A549 (cell line): ENCODE results near the gene VTA1. TPM values are rescaled to one million over a fixed set of nuclear protein-coding genes. Genes with fewer than 3 reads are reported as not detected.

Experiments used
- ATAC-seq, 2 experiments: fragments of 200-7000 bp in 1 of 2; fragments of >200 bp in 1 of 2; cut with Nextera tagmentation in 1 of 2; cut with Tn5 transposase in 1 of 2; 3 replicates each; pipeline versions ENCODE4 v1.8.0 to v1.9.1; 2018 to 2020; ENCODE audit warnings: mild to moderate bottlenecking in 1 of 2, moderate library complexity in 1 of 2
- CTCF ChIA-PET: fragments of 300-600 bp; sonication (Branson Sonifier 250); formaldehyde crosslinking; extraction: SDS; loops from one replicate; lab custom pipeline; 2021; ENCODE audit warnings: antibody characterized with exemption, inconsistent platforms; lab: Yijun Ruan, JAX
- POLR2A ChIA-PET: fragments of 350-600 bp; formaldehyde crosslinking; extraction: SDS; loops from one replicate; lab custom pipeline; 2021; ENCODE audit warnings: antibody characterized with exemption, inconsistent platforms; lab: Yijun Ruan, JAX
- DNase-seq, 2 experiments: peaks; one replicate each; pipeline versions ENCODE4 v3.0.0 to v3.0.0-alpha.2; 2011 to 2016; ENCODE audit warnings: low read depth in 1 of 2, low spot score in 1 of 2
- FAIRE-seq: peaks from 2 replicates; lab custom pipeline; 2011; peaks lifted over from hg19 to GRCh38; lab: Jason Lieb, UNC
- H3K27ac ChIP-seq, 2 experiments: fragments of >200 bp; sonication (Bioruptor Twin); formaldehyde crosslinking; 3 replicates each; pipeline ENCODE4 v1.5.1; 2016 to 2017
- H3K4me1 ChIP-seq: fragments of >200 bp; sonication (Bioruptor Twin); formaldehyde crosslinking; 3 replicates; pipeline ENCODE4 v1.6.1; 2016
- H3K4me2 ChIP-seq: fragments of >200 bp; sonication (Bioruptor Twin); formaldehyde crosslinking; 3 replicates; pipeline ENCODE4 v1.6.1; 2016
- H3K4me3 ChIP-seq: fragments of >200 bp; sonication (Bioruptor Twin); formaldehyde crosslinking; 3 replicates; pipeline ENCODE4 v1.5.1; 2016
- H3K9me3 ChIP-seq: fragments of >200 bp; sonication (Bioruptor Twin); formaldehyde crosslinking; 3 replicates; pipeline ENCODE4 v1.6.1; 2016
- BHLHE40 ChIP-seq: IDR thresholded peaks from 2 replicates; pipeline ENCODE4 v1.6.1; 2012; ENCODE audit warnings: low read depth, low read length, inconsistent platforms
- CEBPB ChIP-seq, 2 experiments: fragments of >200 bp in 1 of 2; sonication (Bioruptor Twin) in 1 of 2; formaldehyde crosslinking in 1 of 2; IDR thresholded peaks; 2 replicates each; pipeline ENCODE4 v1.6.1; 2012 to 2016
- CHD2 ChIP-seq: fragments of 150-350 bp; IDR thresholded peaks from 2 replicates; pipeline ENCODE4 v1.6.1; 2014; ENCODE audit warnings: low read length; ENCODE audit not compliant: partially characterized antibody
- CHD4 ChIP-seq: fragments of 200-600 bp; sonication (generic); IDR thresholded peaks from 2 replicates; pipeline ENCODE4 v1.6.1; 2016; ENCODE audit warnings: antibody characterized with exemption, mild to moderate bottlenecking, borderline replicate concordance
- E2F6 ChIP-seq: IDR thresholded peaks from 2 replicates; pipeline ENCODE4 v1.6.1; 2012; ENCODE audit warnings: low read depth, borderline replicate concordance
- EHF ChIP-seq: fragments of 250-450 bp; sonication (Bioruptor Pico); IDR thresholded peaks from 2 replicates; pipeline ENCODE4 v1.5.0; 2020; ENCODE audit warnings: mild to moderate bottlenecking
- FOSL2 ChIP-seq, 2 experiments: fragments of 450-650 bp in 1 of 2; fragments of >200 bp in 1 of 2; sonication (Bioruptor Twin) in 1 of 2; formaldehyde crosslinking; IDR thresholded peaks; 2 replicates each; pipeline versions ENCODE4 v1.5.0 to v1.6.1; 2016 to 2020; ENCODE audit warnings: mild to moderate bottlenecking in 1 of 2, moderate library complexity in 1 of 2
- FOXS1 ChIP-seq: fragments of 250-450 bp; sonication (Bioruptor Pico); IDR thresholded peaks from 2 replicates; pipeline ENCODE4 v1.5.0; 2020; ENCODE audit warnings: mild to moderate bottlenecking, moderate library complexity
- GATA3 ChIP-seq: IDR thresholded peaks from 2 replicates; pipeline ENCODE4 v1.6.1; 2012; ENCODE audit warnings: borderline replicate concordance
- HDAC2 ChIP-seq: fragments of 200-600 bp; sonication (generic); IDR thresholded peaks from 2 replicates; pipeline ENCODE4 v1.6.1; 2016
- HOXB5 ChIP-seq: fragments of 250-450 bp; sonication (Bioruptor Pico); IDR thresholded peaks from 2 replicates; pipeline ENCODE4 v1.5.0; 2020; ENCODE audit warnings: mild to moderate bottlenecking, moderate library complexity
- JUN ChIP-seq, 2 experiments: fragments of >200 bp; sonication (Bioruptor Twin); formaldehyde crosslinking; IDR thresholded peaks; 2 replicates in 1 of 2; 3 replicates in 1 of 2; pipeline ENCODE4 v1.6.1; 2016 to 2017
- KDM1A ChIP-seq: fragments of 200-600 bp; sonication (generic); IDR thresholded peaks from 2 replicates; pipeline ENCODE4 v1.6.1; 2016; ENCODE audit warnings: low read depth, mild to moderate bottlenecking
- MYC ChIP-seq: IDR thresholded peaks from 2 replicates; pipeline ENCODE4 v1.6.1; 2012; ENCODE audit warnings: mild to moderate bottlenecking, inconsistent platforms, low read length, improper control_type of control experiment, borderline replicate concordance
- NPAS2 ChIP-seq: fragments of 250-450 bp; sonication (Bioruptor Pico); IDR thresholded peaks from 2 replicates; pipeline ENCODE4 v1.8.0; 2022; ENCODE audit warnings: mild to moderate bottlenecking, moderate library complexity, borderline replicate concordance
- NR3C1 ChIP-seq: fragments of >200 bp; sonication (Bioruptor Twin); formaldehyde crosslinking; IDR thresholded peaks from 3 replicates; pipeline ENCODE4 v1.6.1; 2017
- POLR2AphosphoS2 ChIP-seq: conservative IDR thresholded peaks from 2 replicates; pipeline ENCODE4 v1.6.1; 2012; ENCODE audit warnings: low read length, improper control_type of control experiment, inconsistent platforms
- RAD21 ChIP-seq, 2 experiments: fragments of >200 bp in 1 of 2; sonication (Bioruptor Twin) in 1 of 2; formaldehyde crosslinking in 1 of 2; IDR thresholded peaks in 1 of 2; conservative IDR thresholded peaks in 1 of 2; 2 replicates in 1 of 2; 3 replicates in 1 of 2; pipeline ENCODE4 v1.6.1; 2012 to 2018; ENCODE audit warnings: inconsistent platforms in 1 of 2
- RARB ChIP-seq: fragments of 250-450 bp; sonication (Bioruptor Pico); IDR thresholded peaks from 2 replicates; pipeline ENCODE4 v1.8.0; 2021; ENCODE audit warnings: mild to moderate bottlenecking, moderate library complexity
- RCOR1 ChIP-seq: fragments of 150-350 bp; IDR thresholded peaks from 2 replicates; pipeline ENCODE4 v1.6.1; 2014; ENCODE audit warnings: antibody characterized with exemption, low read length, low read depth
- RFX5 ChIP-seq: fragments of 450-650 bp; IDR thresholded peaks from 2 replicates; pipeline ENCODE4 v1.7.1; 2014; ENCODE audit warnings: antibody characterized with exemption, mild to moderate bottlenecking, moderate library complexity
- TP53 ChIP-seq: fragments of 250-450 bp; sonication (Bioruptor Pico); IDR thresholded peaks from 2 replicates; pipeline ENCODE4 v1.5.0; 2021; ENCODE audit warnings: mild to moderate bottlenecking, moderate library complexity
- ZC3H11A ChIP-seq: fragments of 450-650 bp; IDR thresholded peaks from 2 replicates; pipeline ENCODE4 v1.6.1; 2014; ENCODE audit warnings: antibody characterized with exemption, mild to moderate bottlenecking
- ZFP36 ChIP-seq: fragments of 450-650 bp; IDR thresholded peaks from 2 replicates; pipeline ENCODE4 v1.6.1; 2014; ENCODE audit warnings: borderline replicate concordance; ENCODE audit not compliant: partially characterized antibody
- WGBS: methylation state at CpG from one replicate; pipeline ENCODE4 v1.1.6; 2017; ENCODE audit errors: missing lambda C conversion rate; 5-methylcytosine and 5-hydroxymethylcytosine counted together
- polyA plus RNA-seq, 4 experiments: library from polyadenylated mRNA; depleted of rRNA in 3 of 4; stranded (reverse); fragments of >200 nt; fragmentation: RNase III in 1 of 4; extraction: RNeasy Plus Mini Kit Qiagen cat#74134 plus additional on column Dnase treatment in 1 of 4; gene quantifications; 2 replicates in 3 of 4; 3 replicates in 1 of 4; pipeline ENCODE4 v1.2.3, GENCODE V29; 2011 to 2017
- TF ChIP-seq, protein P1 (sequence below): IDR thresholded peaks from 2 replicates; pipeline ENCODE4 v1.6.1; 2012

The VTA1 gene
- polyA plus RNA-seq, 2 of the 4 experiments (the other 2 are of a cell fraction), result 44.3 to 88.0 TPM

DNA sequence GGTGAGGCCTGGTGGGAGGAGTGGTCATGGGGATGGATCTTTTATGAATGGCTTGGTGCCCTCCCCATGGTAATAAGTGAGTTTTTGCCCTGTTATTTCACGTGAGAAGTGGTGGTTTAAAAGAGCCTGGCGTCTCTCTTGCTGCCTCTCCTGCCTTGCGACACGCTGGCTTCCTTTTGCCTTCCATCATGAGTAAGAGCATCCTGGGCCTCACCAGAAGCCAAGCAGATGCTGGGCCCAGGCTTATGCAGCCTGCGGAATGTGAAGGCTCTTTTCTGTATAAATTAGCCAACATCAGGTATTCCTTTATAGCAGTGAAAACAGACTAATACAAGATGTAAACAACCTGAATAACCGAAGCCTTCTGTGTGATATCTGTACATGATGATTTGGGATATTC lies 27.6 kb downstream of the VTA1 start:
- Histone ChIP-seq H3K4me1 (peaks cover 21% of the 10 kb centered on the region; the same call in 2 of the 3 replicates), H3K4me2 (no peak overlapping the region), H3K9me3 (no peaks in the 10 kb centered on the region), H3K27ac (no peak overlapping the region), H3K4me3 (no peak overlapping the region)
- TF ChIP-seq POLR2AphosphoS2, result no peak
- TF ChIP-seq NPAS2 (CRISPR knock-in tag), result no peak
- FAIRE-seq (no peak), ATAC-seq (no peak), DNase-seq (no peak)
- 95% methylated on average over 6 of the region's 6 CpGs for WGBS
- ChIA-PET CTCF (interaction anchor here (1.2 kb wide), 1 partner anchor 18 kb away, joined by 5 read pairs; no protein-coding TSS in a partner anchor), POLR2A (no interaction called here)

- no peaks in the 10 kb centered on the region for H3K9me3 ChIP-seq
- H3K4me2 ChIP-seq, result no peak overlapping the region
- no peaks in the 10 kb centered on the region for H3K4me1 ChIP-seq
- ATAC-seq (no peak), DNase-seq (no peak), FAIRE-seq (no peak)
- no peak overlapping the region for H3K4me3 ChIP-seq
- no peak overlapping the region for H3K27ac ChIP-seq
- CTCF ChIA-PET, result interaction anchor here (1.5 kb wide), 1 partner anchor 8 kb away, joined by 3 read pairs; no protein-coding TSS in a partner anchor
- POLR2A ChIA-PET, result no interaction called here
- TF ChIP-seq HOXB5 (CRISPR knock-in tag) (no peak), HDAC2 (no peak), JUN (IDR thresholded peaks at IDR 0.05) (no peak), E2F6 (no peak), EHF (CRISPR knock-in tag) (no peak), MYC (no peak), RCOR1 (no peak), NR3C1 (no peak), BHLHE40 (no peak), ZC3H11A (no peak), RFX5 (no peak), POLR2AphosphoS2 (no peak), RAD21 (conservative IDR thresholded peaks at IDR 0.05 in 1 of 2, IDR thresholded peaks at IDR 0.05 in 1 of 2) (no peak), ZFP36 (no peak), FOXS1 (CRISPR knock-in tag) (no peak), CHD2 (no peak), GATA3 (no peak), NPAS2 (CRISPR knock-in tag) (no peak), CEBPB (IDR thresholded peaks at IDR 0.05) (no peak)
- TF ChIP-seq, protein P1, sequence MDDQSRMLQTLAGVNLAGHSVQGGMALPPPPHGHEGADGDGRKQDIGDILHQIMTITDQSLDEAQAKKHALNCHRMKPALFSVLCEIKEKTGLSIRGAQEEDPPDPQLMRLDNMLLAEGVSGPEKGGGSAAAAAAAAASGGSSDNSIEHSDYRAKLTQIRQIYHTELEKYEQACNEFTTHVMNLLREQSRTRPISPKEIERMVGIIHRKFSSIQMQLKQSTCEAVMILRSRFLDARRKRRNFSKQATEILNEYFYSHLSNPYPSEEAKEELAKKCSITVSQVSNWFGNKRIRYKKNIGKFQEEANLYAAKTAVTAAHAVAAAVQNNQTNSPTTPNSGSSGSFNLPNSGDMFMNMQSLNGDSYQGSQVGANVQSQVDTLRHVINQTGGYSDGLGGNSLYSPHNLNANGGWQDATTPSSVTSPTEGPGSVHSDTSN, result no peak
Measured at GRCh38 chr6:142178129-142178528, 31.1 kb downstream of the VTA1 start.

GRCh38 chr6:142182004-142182403 lies 34.9 kb downstream of the VTA1 start:
- peaks cover 6% of the 10 kb centered on the region; the same call in 1 of the 3 replicates for H3K4me1 ChIP-seq
- ChIA-PET POLR2A (no interaction called here), CTCF (interaction anchor here (1.6 kb wide), 1 partner anchor 26 kb away, joined by 3 read pairs; no protein-coding TSS in a partner anchor)
- ATAC-seq (no peak), FAIRE-seq (no peak), DNase-seq (no peak)
- no peaks in the 10 kb centered on the region for H3K9me3 ChIP-seq
- H3K4me3 ChIP-seq, result no peak overlapping the region
- no peak overlapping the region for H3K4me2 ChIP-seq
- no peak overlapping the region for H3K27ac ChIP-seq
- no peak for TF ChIP-seq RFX5
- TF ChIP-seq FOSL2 (IDR thresholded peaks at IDR 0.05), result no peak
- TF ChIP-seq FOSL2 (CRISPR knock-in tag; IDR thresholded peaks at IDR 0.05), result no peak
- TF ChIP-seq TP53 (CRISPR knock-in tag), result no peak
- TF ChIP-seq CHD4, result no peak
- no peak for TF ChIP-seq KDM1A
- TF ChIP-seq RARB, result no peak
